VCaP (cell line): Measurements from ENCODE around the gene TNFRSF11A.

Experiments used
- H3K27ac ChIP-seq: fragments of 450-650 bp; 2 replicates; pipeline ENCODE4 v1.5.1; 2017
- CTCF ChIP-seq: fragments of 450-650 bp; conservative IDR thresholded peaks from 2 replicates; pipeline ENCODE4 v1.5.1; 2017; ENCODE audit warnings: mild to moderate bottlenecking, moderate library complexity

The TNFRSF11A gene

GRCh38 chr18:62284637-62285036, 40.5 kb upstream of the TNFRSF11A start:
- H3K27ac ChIP-seq = no peak overlapping the region
- TF ChIP-seq CTCF = no peak

DNA sequence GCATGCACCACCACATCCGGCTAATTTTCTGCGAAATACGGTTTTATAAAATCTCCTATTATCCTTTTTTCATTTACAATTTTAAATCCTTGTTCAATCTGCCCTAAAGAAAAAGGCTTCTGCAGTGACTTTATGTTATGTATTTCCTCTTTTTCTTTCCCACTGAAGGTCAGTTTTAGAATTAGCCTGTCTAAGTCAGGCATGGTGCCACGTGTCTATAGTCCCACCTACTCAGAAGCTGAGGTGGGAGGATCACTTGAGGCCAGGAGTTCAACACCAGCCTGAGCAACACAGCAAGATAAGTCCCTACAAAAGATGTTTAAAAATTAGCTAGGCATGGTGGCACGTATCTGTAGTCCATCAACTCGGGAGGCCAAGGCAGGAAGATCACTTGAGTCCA, 39.8 kb upstream of the TNFRSF11A start:
- no peak for TF ChIP-seq CTCF
- no peak overlapping the region for H3K27ac ChIP-seq

GRCh38 chr18:62287781-62288664, 37.1 kb upstream of the TNFRSF11A start:
- H3K27ac ChIP-seq = peak overlapping the region; percentile 50

DNA sequence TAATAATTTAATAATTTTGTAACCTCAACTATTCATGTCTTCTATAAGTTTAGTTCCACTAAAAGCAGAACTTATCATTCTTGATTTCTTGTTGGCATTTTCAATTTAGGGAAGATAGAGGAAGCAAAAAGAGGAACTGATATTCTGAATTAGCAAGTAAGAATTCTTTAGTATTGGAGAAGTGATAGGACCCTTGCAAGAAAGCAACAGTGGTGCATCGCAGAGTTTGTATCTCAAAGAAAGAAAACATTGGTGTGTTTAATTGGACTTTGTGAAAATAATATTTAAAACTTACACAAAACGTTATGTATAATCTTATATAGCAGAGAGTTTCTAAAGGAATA, 36.5 kb upstream of the TNFRSF11A start:
- no peak for TF ChIP-seq CTCF

More at GRCh38 chr18:62287781-62288664, 37.1 kb upstream of the TNFRSF11A start:
- no peak for TF ChIP-seq CTCF

DNA sequence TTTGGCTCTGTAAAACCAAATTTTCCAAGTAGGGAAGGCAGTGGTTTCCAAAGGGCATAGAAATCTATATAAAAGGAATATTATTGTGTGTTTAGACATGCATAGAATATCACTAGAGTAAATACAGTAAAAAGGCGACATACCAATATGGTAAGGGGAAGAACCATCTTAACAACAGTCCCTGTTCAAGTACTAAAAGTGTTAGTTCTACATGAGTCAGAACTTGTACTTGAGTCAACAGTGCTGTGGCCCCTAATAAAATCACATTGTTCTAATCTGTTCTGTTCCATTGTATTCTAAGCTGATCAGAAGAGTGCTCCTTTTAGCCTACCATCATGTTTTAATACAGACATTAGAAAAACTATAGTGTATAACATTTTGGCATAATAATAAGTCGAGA, 36.1 kb upstream of the TNFRSF11A start:
- TF ChIP-seq CTCF = no peak
- H3K27ac ChIP-seq = no peak overlapping the region

More for the DNA sequence above, 36.5 kb upstream of the TNFRSF11A start:
- peak overlapping the region; percentile 50 for H3K27ac ChIP-seq

- no peak for TF ChIP-seq CTCF
- H3K27ac ChIP-seq = no peak overlapping the region
Measured at GRCh38 chr18:62294073-62294472, 31.0 kb upstream of the TNFRSF11A start.

DNA sequence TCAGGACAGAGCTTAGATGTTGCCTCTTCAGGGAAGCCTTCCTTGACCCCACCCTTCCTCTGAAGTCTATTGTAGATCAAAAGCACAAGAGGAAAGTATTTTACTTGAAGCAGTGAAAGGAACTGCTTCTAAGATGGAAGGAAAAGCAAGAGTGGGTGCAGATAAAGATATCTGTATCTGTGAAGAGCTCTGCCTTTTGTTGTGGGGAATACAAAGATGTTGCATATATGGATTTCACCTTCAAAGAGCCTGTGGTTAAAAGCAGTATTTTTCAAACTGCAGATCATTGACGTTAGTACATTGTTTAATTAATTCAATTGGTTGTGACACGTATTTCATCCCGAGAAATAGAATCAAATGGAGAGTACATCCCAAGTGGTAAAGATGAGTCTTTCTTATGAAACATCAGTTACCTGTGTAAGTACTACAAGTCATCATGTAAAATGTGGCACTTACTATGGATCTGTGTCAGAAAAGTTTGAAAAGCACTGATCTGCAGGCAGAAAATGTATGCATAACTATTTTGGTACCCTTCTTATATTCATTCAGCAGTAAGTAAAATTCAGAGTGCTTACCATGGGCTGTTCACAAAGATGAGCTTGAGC, 24.6 kb upstream of the TNFRSF11A start:
- H3K27ac ChIP-seq = no peak overlapping the region
- no peak for TF ChIP-seq CTCF
